WTC11 (cell line): ENCODE measurements around the gene PTPRG. TPM values are rescaled to one million over a fixed set of nuclear protein-coding genes. Genes with fewer than 3 reads are reported as not detected.

Experiments used
- ATAC-seq: fragments of 200-7000 bp; cut with Tn5 transposase; 2 replicates; pipeline ENCODE4 v1.10.0; 2021; ENCODE audit warnings: mild to moderate bottlenecking, moderate library complexity
- CTCF ChIA-PET: fragments of 300-600 bp; sonication (Branson Sonifier 250); formaldehyde crosslinking; loops from one replicate; lab custom pipeline; 2021; ENCODE audit warnings: antibody characterized with exemption; lab: Charles Lee
- POLR2A ChIA-PET: fragments of 350-600 bp; sonication (Branson Sonifier 250); formaldehyde crosslinking; loops from one replicate; lab custom pipeline; 2021; ENCODE audit warnings: antibody characterized with exemption; lab: Charles Lee
- DNase-seq: peaks from one replicate; pipeline ENCODE4 v3.0.0; 2021; ENCODE audit warnings: low spot score
- H3K27ac Mint-ChIP-seq: 2 replicates; pipeline ENCODE4 v1.8.0; 2021; ENCODE audit warnings: mixed read lengths
- H3K27me3 Mint-ChIP-seq: 2 replicates; pipeline ENCODE4 v1.8.0; 2021; ENCODE audit warnings: low read depth, mild to moderate bottlenecking, moderate library complexity, mixed read lengths
- H3K36me3 Mint-ChIP-seq: 2 replicates; pipeline ENCODE4 v1.8.0; 2021; ENCODE audit warnings: mixed read lengths
- H3K4me1 Mint-ChIP-seq: 2 replicates; pipeline ENCODE4 v1.8.0; 2022; ENCODE audit warnings: mixed read lengths
- H3K4me3 Mint-ChIP-seq: 2 replicates; pipeline ENCODE4 v1.8.0; 2021; ENCODE audit warnings: mild to moderate bottlenecking, moderate library complexity, mixed read lengths
- H3K9me3 Mint-ChIP-seq: 2 replicates; pipeline ENCODE4 v1.8.0; 2021; ENCODE audit warnings: mixed read lengths
- ATF1 ChIP-seq: sonication (generic); formaldehyde crosslinking; IDR thresholded peaks from 2 replicates; pipeline ENCODE4 v1.8.1; 2023; ENCODE audit warnings: mild to moderate bottlenecking, moderate library complexity, missing genetic modification reagents
- ATF3 ChIP-seq: sonication (generic); formaldehyde crosslinking; conservative IDR thresholded peaks from 2 replicates; pipeline ENCODE4 v1.8.1; 2022; ENCODE audit warnings: mild to moderate bottlenecking, missing genetic modification reagents
- CREM ChIP-seq: sonication (generic); formaldehyde crosslinking; IDR thresholded peaks from 2 replicates; pipeline ENCODE4 v1.8.1; 2022; ENCODE audit warnings: mild to moderate bottlenecking, missing genetic modification reagents, moderate library complexity
- E2F4 ChIP-seq: sonication (generic); formaldehyde crosslinking; IDR thresholded peaks from 2 replicates; pipeline ENCODE4 v1.8.1; 2022; ENCODE audit warnings: low read depth, mild to moderate bottlenecking, moderate library complexity, missing genetic modification reagents, borderline replicate concordance
- GTF2I ChIP-seq: fragments of 250-450 bp; sonication (Bioruptor Pico); conservative IDR thresholded peaks from 2 replicates; pipeline ENCODE4 v1.4.0; 2021; ENCODE audit warnings: mild to moderate bottlenecking
- HMGXB4 ChIP-seq: sonication (generic); formaldehyde crosslinking; IDR thresholded peaks from 2 replicates; pipeline ENCODE4 v1.8.1; 2023; ENCODE audit warnings: mild to moderate bottlenecking, moderate library complexity, missing genetic modification reagents
- JUN ChIP-seq: sonication (generic); formaldehyde crosslinking; IDR thresholded peaks from 2 replicates; pipeline ENCODE4 v1.8.0; 2023; ENCODE audit warnings: mild to moderate bottlenecking, missing genetic modification reagents
- MAX ChIP-seq: sonication (generic); formaldehyde crosslinking; IDR thresholded peaks from 2 replicates; pipeline ENCODE4 v1.8.0; 2022; ENCODE audit warnings: mild to moderate bottlenecking, missing genetic modification reagents
- NR1H2 ChIP-seq: sonication (generic); formaldehyde crosslinking; IDR thresholded peaks from 2 replicates; pipeline ENCODE4 v1.9.0; 2021; ENCODE audit warnings: mild to moderate bottlenecking, moderate library complexity, missing genetic modification reagents
- NR2C2 ChIP-seq: sonication (generic); formaldehyde crosslinking; IDR thresholded peaks from 2 replicates; pipeline ENCODE4 v1.8.0; 2022; ENCODE audit warnings: mild to moderate bottlenecking, missing genetic modification reagents
- PREB ChIP-seq: sonication (generic); formaldehyde crosslinking; IDR thresholded peaks from 2 replicates; pipeline ENCODE4 v1.8.1; 2022; ENCODE audit warnings: mild to moderate bottlenecking, missing genetic modification reagents, moderate library complexity, borderline replicate concordance
- PRRX2 ChIP-seq: fragments of 250-450 bp; sonication (Bioruptor Pico); IDR thresholded peaks from 2 replicates; pipeline ENCODE4 v1.8.0; 2021; ENCODE audit warnings: mild to moderate bottlenecking
- SP1 ChIP-seq: sonication (generic); formaldehyde crosslinking; conservative IDR thresholded peaks from 2 replicates; pipeline ENCODE4 v1.8.1; 2022; ENCODE audit warnings: missing genetic modification reagents
- TCF7 ChIP-seq: sonication (generic); formaldehyde crosslinking; IDR thresholded peaks from 2 replicates; pipeline ENCODE4 v1.8.0; 2022; ENCODE audit warnings: mild to moderate bottlenecking, low read depth, missing genetic modification reagents, moderate library complexity
- ZNF121 ChIP-seq: sonication (generic); formaldehyde crosslinking; IDR thresholded peaks from 2 replicates; pipeline ENCODE4 v1.8.0; 2023; ENCODE audit warnings: missing genetic modification reagents
- ZNF138 ChIP-seq: sonication (generic); formaldehyde crosslinking; conservative IDR thresholded peaks from 2 replicates; pipeline ENCODE4 v1.8.1; 2022; ENCODE audit warnings: mild to moderate bottlenecking, moderate library complexity, missing genetic modification reagents
- ZNF317 ChIP-seq: sonication (generic); formaldehyde crosslinking; IDR thresholded peaks from 2 replicates; pipeline ENCODE4 v1.8.1; 2023; ENCODE audit warnings: low read depth, mild to moderate bottlenecking, moderate library complexity, missing genetic modification reagents, borderline replicate concordance
- ZNF396 ChIP-seq: fragments of 250-450 bp; sonication (Bioruptor Pico); IDR thresholded peaks from 2 replicates; pipeline ENCODE4 v1.8.0; 2021; ENCODE audit warnings: mild to moderate bottlenecking, moderate library complexity, borderline replicate concordance
- ZNF423 ChIP-seq: fragments of 250-450 bp; sonication (Bioruptor Pico); IDR thresholded peaks from 2 replicates; pipeline ENCODE4 v2.1.2; 2022; ENCODE audit warnings: mild to moderate bottlenecking, moderate library complexity
- ZNF532 ChIP-seq: fragments of 250-450 bp; sonication (Bioruptor Pico); IDR thresholded peaks from 2 replicates; pipeline ENCODE4 v1.9.0; 2021; ENCODE audit warnings: mild to moderate bottlenecking, borderline replicate concordance
- ZNF671 ChIP-seq: fragments of 250-450 bp; sonication (Bioruptor Pico); IDR thresholded peaks from 2 replicates; pipeline ENCODE4 v1.8.0; 2021; ENCODE audit warnings: mild to moderate bottlenecking
- total RNA-seq: library from RNA; stranded (reverse); gene quantifications from 3 replicates; pipeline ENCODE4 v1.2.3, GENCODE V29; 2021

Gene PTPRG
- total RNA-seq, 1 experiment from 2014 or later, result 106 TPM

- TF ChIP-seq ZNF532 (CRISPR knock-in tag), result no peak
- no peak for TF ChIP-seq ZNF121 (CRISPR knock-in tag)
- no peak for TF ChIP-seq MAX (CRISPR knock-in tag)
- TF ChIP-seq PREB (CRISPR knock-in tag), result no peak
- TF ChIP-seq ZNF396, result no peak
- TF ChIP-seq, all 79 proteins: peak for 0
These were observed 123.0 kb downstream of the PTPRG start (continued) for GRCh38 chr3:61684386-61684785.

GRCh38 chr3:61685755-61686154 lies 124.4 kb downstream of the PTPRG start:
- DNase-seq, result no peak
- peaks cover 94% of the 10 kb centered on the region for H3K4me1 Mint-ChIP-seq
- 0 out of 2 replicates have a peak, but pooled peaks cover 2% of the 10 kb centered on the region for H3K36me3 Mint-ChIP-seq
- TF ChIP-seq TCF7 (CRISPR knock-in tag), result no peak
- TF ChIP-seq ATF1 (CRISPR knock-in tag), result no peak
- no peak for TF ChIP-seq MAX (CRISPR knock-in tag)
- TF ChIP-seq NR1H2 (CRISPR knock-in tag), result no peak
- no peak for TF ChIP-seq E2F4 (CRISPR knock-in tag)
- no peak for TF ChIP-seq CREM (CRISPR knock-in tag)
- no peak for TF ChIP-seq ATF3 (CRISPR knock-in tag)
- no peak for TF ChIP-seq ZNF138 (CRISPR knock-in tag)
- no peak for TF ChIP-seq NR2C2 (CRISPR knock-in tag)
- no peak for TF ChIP-seq JUN
- no peak for TF ChIP-seq ZNF671 (CRISPR knock-in tag)
- no peak for TF ChIP-seq SP1
- no peak for TF ChIP-seq ZNF317 (CRISPR knock-in tag)
- TF ChIP-seq HMGXB4, result no peak
- no peak for TF ChIP-seq PRRX2 (CRISPR knock-in tag)
- no peak for TF ChIP-seq GTF2I (CRISPR knock-in tag)
- TF ChIP-seq ZNF423, result no peak
- CTCF ChIA-PET, result interaction anchor here (0.9 to 1.5 kb wide), 2 partner anchors 19 to 122 kb away, joined by 3 to 4 read pairs; no protein-coding TSS in a partner anchor
- ATAC-seq, result no peak
- no peak overlapping the region for H3K27ac Mint-ChIP-seq
- POLR2A ChIA-PET, result no interaction called here
- H3K4me3 Mint-ChIP-seq, result no peak overlapping the region
- H3K9me3 Mint-ChIP-seq, result no peaks in the 10 kb centered on the region
- H3K27me3 Mint-ChIP-seq, result no peaks in the 10 kb centered on the region
